SKM-1 (cell line): ENCODE measurements around the gene FAF2.
"Not testable (repeated sequence)": the region's sequence is repeated elsewhere in the genome, so short reads cannot be mapped to it uniquely, and the experiment has no call there.

ENCODE experiments used
- DNase-seq: peaks from one replicate; lab custom pipeline; 2025; ENCODE audit not compliant: unreplicated experiment; lab: John Stamatoyannopoulos, UW

FAF2 gene

DNA sequence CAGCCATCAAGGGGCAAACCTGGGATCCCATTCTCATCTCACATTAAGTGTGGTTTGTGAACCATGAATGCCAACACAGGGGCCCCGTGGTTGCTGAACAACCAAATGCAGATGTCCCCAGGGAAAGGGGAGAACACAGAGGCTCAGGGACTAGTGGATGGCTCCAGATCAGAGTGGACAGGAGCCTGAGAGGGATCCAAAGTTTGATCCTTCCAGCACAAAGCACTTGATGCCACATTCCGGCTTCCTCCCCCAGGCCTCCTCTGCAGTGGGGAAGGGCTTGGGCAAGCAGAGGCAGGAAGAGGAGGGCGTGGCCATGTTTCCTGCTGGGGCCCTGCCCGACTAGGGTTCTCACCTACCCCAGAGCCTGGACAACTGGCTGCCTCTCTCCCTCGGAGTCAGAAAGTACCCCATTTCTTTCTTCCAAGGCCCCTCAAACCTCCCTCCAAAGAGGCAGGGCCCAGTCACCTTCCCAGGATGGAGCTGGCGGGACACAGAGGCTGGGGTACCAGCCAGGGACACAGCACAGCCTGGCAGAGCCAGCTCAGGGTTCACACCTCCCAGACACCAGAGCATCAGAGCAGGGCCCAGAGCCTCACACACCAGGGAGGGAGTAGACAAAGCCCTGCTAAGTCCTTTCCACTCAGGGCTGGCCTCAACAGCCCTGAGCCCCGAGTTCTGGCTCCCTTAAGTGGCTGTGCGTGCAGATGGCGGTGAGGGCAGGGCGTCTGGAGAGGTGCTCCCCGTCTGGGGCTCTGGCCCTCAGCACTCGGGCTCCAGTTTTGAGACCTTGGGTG lies 93.4 kb downstream of the FAF2 start:
- peak; percentile 64 for DNase-seq

DNA sequence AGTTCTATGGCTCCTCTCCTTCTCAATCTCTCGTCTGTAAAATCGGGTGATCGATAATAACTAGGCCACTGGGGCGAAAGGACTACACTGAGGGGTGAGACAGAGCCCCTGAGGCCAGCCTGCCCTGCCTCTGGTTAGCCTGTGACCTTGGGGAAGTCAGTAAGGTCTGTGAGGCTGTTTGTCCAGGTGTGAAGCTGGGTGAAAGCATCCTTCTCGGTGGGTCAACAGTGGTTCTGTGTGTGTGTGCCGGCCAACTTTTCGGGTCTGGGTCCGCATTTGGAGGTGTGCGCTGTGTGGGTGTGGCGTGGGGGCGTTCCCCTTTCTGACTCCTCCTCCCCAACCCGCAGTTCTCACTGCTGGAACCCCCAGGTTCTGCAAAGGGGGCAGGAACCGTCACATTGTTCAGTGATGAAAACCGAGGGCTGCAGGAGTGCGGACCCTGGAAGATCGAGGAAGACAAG lies 94.0 kb downstream of the FAF2 start:
- DNase-seq = no peak

DNA sequence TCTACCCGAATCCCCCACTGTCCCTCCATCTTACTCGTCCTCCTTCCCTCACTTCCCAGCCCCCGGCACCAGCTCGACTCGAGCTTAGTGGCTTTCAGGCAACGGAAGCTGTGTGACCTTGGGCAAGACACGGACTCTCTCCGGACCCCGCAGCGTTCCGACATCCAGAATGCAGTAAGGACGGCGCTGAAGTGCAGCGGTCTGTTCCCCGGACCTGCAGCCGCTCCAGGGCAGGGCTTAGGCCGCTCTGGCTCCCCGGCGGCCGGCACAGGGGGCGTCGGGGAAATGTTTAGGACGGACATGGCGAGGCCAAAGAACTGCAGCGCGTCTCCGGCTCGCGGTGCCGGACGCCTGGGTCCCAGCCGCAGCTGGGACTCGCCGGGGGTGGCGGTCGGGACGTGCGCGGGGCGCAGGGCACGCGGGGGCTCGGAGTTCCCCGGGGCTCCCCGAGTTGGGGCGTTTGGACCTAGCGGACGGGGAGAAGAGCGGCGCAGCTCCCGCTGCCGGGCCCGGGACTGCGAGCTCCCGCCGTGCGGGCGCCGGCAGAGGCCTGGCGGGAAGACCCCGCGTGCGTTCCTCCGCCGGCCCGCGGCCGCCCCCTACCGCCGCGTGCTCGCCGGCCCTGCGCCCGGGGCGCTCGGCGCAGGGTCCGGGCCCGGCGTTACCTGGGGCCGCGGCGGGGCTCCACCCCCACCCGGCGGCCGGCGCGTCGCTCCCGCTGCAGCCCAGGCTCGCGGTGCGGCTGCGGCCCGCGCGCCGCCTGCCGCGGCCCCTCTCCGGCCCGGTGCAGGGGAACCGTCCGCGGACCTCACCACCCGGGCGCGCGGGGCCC lies 94.6 kb downstream of the FAF2 start:
- no peak for DNase-seq

DNA sequence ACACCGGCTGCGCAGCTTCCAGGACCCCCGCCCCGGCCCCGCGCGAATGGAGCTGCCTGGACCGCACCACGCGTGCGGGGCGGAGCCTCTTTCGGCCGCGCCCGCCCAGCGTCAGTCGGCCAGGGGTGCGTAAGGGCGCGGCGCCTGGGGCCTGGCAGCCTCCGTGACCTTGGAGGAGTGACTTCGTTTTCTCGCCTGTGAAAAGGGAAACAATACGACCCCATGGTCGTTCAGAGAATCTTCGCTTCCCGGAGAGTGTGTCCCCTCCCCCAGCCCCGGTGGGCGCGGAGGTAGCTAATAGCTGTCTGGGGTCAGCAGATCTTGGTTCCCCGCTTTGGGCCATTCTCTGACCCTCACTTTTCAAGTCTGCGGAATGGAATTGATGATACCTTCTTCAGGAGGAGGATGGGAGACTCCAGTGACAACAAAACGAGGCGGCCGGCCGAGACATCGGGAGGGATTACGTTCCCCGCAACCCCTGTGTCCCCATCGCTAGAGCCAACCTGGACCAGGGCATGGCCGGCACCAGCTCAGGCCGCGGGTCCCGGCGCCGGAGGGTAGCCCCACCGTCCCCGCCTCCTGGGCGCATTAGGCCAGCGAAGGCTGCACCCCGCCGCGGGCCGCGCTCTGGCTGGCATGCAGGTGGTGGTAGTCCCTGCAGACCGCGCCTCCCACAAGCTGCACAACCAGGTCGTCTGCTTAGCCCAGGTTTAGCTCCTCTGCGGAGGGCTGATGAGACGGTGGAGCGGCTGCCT lies 95.4 kb downstream of the FAF2 start:
- peak; percentile 64 for DNase-seq

DNA sequence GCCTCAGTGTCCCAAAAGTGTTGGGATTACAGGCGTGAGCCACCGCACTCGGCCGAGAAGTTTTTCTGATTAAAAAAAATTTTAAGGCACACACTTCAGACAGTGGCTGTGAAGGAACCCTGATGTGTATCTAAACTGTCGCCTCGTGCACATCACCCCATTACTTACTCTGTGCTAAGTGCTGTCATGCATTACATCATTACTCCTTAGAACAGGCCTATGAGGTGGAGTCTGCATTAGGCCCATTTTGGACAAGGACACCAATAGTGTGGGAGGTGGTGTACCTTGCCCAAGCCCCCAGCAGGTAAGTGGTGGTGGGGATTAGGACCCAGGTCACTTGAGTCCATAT lies 97.2 kb downstream of the FAF2 start:
- no peak for DNase-seq

DNA sequence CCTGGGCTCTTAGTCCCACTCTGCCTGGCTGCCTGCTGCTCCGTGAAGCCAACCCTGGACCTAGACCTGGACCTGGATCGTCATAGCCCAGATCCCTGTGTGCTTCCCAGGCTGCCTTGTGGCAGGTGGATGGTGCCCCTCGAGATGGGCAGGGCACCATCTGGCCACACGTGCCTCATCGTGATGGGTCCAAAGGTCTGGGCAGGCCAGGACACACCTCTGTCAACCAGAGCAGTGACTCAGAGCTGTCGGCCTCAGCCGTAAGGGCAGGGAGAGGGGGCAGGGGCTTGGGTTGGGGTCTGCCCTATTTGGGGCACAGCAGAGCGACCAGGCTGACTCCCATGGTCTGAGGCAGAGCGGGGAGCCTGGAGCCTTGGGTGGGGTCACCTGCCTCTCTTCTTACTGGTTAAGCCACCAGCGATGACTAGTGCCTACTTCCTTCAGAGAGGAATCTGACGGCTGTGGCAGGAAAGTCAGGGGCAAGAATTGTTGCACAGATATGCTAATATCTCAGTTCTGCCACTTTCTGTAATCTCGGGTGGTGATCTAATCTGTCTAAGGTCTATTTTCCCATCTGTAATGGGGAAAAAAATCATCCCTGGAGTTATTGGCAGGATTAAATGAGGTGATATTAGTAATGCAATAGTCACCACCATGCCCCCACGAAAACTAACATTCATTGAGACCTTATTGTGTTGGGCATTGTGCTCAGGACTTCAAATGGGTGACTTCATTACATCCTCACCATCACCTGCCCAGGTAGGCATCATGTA lies 97.7 kb downstream of the FAF2 start:
- no peak for DNase-seq

DNA sequence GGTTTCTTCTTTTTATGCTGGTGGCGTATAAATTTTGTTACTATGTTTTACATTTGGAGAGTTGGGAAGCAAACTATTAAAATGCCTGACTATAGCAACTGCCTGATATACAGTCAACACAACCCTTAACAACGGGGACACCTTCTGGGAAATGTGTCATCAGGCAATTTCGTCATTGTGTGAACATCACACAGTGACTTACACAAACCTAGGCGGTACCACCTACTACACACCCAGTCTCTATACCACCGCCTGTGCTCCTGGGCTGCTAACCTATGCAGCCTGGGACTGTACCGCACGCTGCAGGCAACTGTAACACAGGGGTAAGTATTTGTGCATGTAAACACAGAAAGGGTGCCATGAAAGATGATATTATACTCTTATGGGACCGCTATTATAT lies 99.6 kb downstream of the FAF2 start:
- DNase-seq = no peak

DNA sequence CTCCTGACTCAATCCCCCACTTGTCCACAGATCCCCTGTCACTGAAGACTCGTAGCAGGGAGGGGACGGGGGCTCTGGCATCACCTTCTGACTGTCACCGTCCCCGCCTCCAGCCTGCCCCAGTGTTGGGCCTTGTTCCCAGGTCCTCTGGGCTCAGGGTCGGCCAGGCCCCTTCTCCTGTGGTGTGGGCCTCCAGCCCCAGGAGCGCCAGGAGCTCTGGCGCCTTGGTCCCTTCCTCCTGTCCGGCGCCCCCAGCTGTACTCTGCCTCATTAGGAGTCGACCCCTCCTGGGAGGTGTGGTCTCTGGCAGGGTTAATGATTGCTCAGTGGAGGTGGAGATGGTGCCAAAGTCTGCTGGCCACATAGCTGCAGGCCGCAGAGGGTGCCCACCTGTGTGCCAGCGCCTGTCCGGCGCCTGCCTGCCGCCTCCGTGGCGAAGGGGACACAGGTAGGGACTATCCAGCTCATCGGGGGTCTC lies 100.8 kb downstream of the FAF2 start, which contains the start of gene CDHR2:
Gene CDHR2, plus strand, starts transcription at position 376 of the 478 bp plus-strand sequence. CDS start 16,011 bp downstream, outside the sequence.
- no peak for DNase-seq

DNA sequence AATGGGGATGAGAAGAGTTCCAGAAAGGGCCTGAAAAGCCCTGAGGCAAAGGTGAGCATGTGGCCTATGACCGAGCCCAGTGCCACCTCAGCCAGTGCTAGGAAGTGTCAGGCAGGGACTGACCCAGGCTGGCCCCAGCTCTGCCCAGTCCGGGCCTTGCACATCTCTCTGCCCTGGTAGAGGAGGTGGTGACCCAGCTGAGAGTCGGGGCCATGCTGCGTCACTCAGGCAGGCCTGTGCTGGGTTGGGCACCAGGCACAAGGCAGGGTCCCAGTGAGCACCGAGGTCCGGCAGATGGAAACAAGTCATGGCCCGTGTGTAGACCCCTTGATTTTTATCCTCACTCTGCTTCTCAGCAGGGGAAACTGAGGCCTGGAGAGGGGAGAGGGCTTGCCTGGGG lies 101.7 kb downstream of the FAF2 start:
- no peak for DNase-seq

DNA sequence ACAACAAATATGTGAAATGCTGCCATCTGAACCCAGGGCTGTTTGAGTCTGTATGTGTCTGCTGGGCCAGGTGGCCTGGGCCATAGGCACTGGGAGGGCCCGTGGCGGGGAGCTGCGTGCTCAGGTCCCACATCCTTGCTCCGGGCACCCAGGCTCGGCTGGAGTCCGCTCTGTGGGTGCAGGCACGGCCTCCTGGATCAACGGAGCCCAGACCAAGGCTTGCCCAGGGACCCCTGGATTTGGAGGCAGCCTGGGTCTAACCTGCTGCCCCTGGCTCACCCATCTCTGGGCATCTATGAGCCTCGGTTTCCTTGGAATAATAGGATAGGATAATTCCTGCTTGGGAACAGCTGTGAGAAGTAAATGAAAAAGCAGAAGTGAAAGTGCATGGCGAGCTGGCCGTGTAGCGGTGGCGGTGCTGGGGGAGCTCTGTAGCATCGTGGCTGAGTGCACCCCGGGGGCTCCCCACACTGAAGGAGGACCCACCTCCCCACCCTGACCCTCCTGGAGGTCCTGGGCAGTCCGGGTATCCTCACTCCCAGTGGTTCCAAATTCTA lies 102.2 kb downstream of the FAF2 start:
- no peak for DNase-seq

DNA sequence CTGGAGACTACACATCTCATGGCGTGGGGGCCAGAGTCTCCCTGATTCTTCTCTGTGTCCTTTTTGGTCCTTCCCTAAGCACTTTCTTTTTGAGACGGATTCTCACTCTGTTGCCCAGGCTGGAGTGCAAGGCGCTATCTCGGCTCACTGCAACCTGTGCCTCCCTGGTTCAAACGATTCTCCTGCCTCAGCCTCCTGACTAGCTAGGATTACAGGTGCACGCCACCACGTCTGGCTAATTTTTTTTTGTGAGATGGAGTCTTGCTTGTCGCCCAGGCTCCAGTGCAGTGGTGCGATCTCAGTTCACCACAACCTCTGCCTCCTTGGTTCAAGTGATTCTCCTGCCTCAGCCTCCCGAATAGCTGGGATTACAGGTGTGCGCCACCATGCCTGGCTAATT lies 102.8 kb downstream of the FAF2 start:
- not testable (repeated sequence) for DNase-seq

DNA sequence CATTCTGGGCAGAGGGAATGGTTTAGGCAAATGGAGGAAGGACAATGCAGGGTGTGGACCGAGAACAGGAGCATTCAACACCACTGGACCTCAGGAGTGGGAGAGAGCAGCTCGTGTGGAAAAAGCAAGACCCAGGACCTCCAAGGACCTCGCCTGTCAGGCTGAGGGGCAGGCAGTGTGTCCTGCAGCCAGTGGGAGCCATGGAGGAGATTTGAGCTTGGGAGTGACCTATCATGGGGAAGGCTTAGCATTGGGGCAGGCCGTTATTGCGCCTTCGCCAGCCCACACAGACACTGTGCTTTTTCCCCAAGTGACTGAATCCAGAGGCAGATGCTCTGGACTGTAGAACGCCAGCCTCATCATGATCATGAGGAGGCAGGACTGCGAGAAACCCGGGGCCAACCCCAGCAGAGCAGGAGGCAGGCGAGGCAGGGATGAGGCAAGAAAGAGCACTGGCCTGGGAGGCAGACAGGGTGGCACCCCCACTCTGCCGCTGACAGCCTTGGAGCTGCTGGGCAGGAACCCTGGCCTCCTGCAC lies 104.2 kb downstream of the FAF2 start:
- DNase-seq = no peak

DNA sequence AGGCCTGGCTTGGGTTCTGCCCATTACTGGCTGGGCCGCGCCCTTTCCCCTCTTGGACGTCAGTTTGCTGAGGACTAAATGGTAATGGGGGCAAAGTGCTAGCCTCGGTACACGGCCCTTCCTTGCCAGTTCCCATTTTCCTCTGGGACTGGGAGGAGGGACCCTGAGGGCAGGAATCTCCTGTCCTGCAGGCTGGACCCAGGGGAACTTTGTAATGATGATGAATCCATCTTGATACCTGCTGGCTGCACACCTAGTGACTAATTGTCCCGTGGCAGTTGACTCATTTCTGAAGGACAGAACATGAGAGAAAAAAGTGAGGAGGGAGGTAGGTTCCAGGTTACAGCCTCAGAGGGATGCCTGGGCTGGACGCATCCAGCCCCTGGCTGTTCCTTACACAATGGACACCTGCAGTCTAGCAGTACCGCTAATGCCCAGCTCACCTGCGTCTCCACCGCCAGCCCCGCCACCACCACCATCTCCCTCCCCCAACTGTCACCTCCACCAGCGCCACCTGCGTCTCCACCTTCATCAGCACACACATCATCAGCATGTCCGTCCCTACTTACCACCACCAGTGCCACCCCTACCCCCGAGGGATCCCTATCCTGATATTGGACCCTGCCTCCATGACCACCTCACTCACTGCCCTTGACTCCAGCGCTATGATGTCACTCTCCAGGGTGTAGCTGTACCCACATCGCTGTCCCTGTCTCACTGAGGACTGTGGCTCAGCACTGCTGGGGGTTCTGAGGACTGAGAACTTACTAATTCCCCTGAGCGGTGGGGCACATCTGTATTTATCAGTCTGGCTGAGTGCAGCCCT lies 105.3 kb downstream of the FAF2 start:
- DNase-seq = no peak

DNA sequence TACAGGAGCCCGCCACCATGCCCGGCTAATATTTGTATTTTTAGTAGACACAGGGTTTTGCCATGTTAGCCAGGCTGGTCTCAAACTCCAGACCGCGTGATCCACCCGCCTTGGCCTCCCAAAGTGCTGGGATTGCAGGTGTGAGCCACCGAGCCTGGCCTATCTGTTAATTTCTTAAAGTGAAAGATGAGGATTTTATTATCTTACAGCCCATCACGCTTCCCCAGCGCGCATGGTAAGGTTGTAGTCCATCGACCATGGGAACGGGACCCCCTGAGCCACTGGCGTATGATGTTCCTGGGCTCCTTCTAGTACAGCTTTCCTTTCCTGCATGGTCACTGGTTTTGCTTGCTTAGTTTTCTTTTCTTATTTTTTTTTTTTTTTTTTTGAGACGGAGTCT lies 109.7 kb downstream of the FAF2 start:
- DNase-seq = no peak
